Hematopoietic multipotent progenitor cell (in vitro differentiated cells): Measurements from ENCODE around the gene ABCC3. TPM values are rescaled to one million over a fixed set of nuclear protein-coding genes. Genes with fewer than 3 reads are reported as not detected.
A peak's percentile ranks its signal among the peaks of the same experiment; 100 is the strongest.
"Not testable (repeated sequence)": the region's sequence is repeated elsewhere in the genome, so short reads cannot be mapped to it uniquely, and the experiment has no call there.

Experiments used
- DNase-seq, 3 donors: peaks; one replicate each; pipeline ENCODE4 v3.0.0-alpha.2; 2011 to 2015; ENCODE audit warnings: low read depth in 2 of 3, low spot score in 2 of 3
- total RNA-seq: library from RNA; depleted of rRNA; stranded (reverse); fragments of >200 nt; gene quantifications from one replicate; pipeline ENCODE4 v1.2.3, GENCODE V29; 2012

ABCC3 gene
- total RNA-seq, 1 donor, result 1.6 TPM

- DNase-seq, result no peak
Observed at GRCh38 chr17:50693036-50693682, 58.5 kb downstream of the ABCC3 start.

DNA sequence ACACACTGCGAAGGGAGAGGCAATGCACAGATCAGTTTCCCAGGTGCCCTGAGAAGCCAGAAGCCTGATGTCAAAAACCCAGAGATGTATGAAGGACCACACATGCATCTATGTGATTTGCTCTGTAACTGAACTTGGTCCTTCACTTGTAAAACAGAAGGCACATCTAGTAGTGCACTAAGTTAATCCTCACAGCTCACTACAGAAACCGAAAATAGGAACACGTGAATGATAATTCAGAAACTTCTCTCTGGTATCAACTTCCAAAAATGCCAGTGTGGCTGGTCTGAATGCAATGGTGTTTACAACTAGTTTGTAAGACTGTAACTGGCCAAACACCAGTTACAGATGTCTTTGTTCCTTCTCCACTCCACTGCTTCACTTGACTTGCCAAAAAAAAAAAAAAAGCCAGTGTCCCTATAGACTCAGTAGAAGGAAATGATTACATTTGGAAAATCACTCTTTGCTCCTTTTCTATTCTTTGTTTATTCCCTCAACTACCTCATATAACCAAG lies 61.7 kb downstream of the ABCC3 start:
- no peak for DNase-seq

DNA sequence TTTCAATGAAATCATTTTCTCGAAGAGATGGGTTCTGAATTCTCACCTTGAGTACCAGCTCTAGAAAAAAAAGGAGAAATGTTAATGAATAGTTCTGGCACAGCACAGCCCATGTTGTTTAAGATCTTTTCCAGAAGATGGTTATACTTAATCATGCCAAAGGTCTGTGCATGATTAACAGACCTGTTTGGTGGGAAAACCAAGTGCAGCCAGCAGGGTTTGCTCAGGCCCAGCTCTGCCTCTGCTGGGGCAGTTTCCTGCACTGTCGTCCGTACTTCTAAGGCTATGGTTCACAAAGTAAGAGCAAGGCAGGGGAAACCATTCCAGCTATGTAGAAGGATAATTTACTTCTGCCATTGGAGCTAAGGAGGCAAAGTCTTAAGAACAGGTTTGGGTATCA lies 62.4 kb downstream of the ABCC3 start:
- no peak for DNase-seq

DNA sequence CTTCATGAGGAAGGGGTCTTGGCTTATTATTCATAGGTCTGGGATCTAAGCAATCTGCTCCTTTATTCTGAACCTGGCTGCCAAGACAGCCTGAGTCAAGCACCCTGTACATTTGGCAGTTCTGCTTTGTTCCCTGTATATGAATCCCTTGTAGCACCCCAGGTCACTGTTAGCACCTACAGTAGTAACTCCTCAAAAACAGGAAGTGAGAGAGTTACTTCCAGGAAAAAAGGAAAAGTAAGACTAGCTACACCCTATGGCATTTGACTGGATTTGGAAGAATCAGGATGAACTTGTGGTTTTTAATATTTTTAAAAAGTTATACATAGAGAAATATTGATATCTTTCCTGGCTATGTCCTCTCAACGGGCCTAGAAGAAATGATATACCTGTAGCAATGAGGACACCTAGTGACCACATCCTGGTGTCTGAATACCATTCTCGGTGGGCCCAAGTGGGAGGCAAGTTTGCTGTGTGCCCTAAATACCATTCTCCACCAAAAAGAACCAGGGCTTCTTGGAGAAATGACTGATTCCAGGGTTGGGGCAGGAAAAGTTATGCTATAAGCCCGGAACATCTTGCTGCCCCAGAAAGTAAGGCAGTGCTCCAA lies 63.1 kb downstream of the ABCC3 start:
- DNase-seq, result no peak

- no peak for DNase-seq
Observed at GRCh38 chr17:50699410-50699809, 64.7 kb downstream of the ABCC3 start.

- no peak for DNase-seq
Observed at GRCh38 chr17:50703162-50703561, 68.5 kb downstream of the ABCC3 start.

- DNase-seq, result peak; percentile 85 to 96 (median 93)
Observed at GRCh38 chr17:50707289-50708049, 72.8 kb downstream of the ABCC3 start, which contains the start of gene ANKRD40. ANKRD40 (minus strand) TSS chr17:50707914; CDS start chr17:50707654, 260 bp downstream.

GRCh38 chr17:50708050-50709000 lies 73.6 kb downstream of the ABCC3 start:
- no peak for DNase-seq

DNA sequence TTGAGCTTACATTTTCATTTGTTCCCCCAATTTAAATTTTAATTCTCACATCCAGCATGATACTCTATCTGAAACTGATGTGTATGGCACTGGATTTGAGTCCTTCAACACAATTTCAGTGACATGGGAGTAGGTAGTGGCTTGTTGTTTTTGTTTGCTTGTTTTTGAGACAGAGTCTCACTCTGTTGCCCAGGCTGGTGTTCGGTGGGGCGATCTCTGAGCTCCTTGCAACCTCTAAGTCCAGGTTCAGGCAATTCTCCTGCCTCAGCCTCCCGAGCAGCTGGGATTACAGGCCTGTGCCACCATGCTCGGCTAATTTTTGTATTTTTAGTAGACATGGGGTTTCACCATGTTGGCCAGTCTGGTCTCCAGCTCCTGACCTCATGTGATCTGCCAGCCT lies 74.4 kb downstream of the ABCC3 start:
- DNase-seq, result not testable (repeated sequence)

- DNase-seq, result no peak
Observed at GRCh38 chr17:50710025-50710424, 75.3 kb downstream of the ABCC3 start.

GRCh38 chr17:50710650-50711049 lies 76.0 kb downstream of the ABCC3 start:
- DNase-seq, result no peak

GRCh38 chr17:50712641-50713040 lies 78.0 kb downstream of the ABCC3 start:
- DNase-seq, result no peak

DNA sequence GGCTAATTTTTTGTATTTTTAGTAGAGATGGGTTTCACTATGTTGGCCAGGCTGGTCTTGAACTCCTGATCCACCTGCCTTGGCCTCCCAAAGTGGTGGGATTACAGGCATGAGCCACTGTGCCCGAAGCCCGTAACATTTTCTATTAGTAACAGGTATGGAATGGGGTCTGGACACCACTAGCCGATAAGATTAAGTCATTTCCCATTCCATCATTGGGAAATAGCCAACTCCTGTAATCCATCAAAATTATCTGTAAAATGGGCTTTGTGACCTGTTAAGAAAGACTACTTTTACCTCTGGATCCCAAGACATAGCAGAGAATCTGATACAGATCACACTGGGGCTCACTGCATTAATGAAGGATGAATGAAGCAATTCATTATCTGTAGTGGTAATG lies 80.8 kb downstream of the ABCC3 start:
- no peak for DNase-seq

DNA sequence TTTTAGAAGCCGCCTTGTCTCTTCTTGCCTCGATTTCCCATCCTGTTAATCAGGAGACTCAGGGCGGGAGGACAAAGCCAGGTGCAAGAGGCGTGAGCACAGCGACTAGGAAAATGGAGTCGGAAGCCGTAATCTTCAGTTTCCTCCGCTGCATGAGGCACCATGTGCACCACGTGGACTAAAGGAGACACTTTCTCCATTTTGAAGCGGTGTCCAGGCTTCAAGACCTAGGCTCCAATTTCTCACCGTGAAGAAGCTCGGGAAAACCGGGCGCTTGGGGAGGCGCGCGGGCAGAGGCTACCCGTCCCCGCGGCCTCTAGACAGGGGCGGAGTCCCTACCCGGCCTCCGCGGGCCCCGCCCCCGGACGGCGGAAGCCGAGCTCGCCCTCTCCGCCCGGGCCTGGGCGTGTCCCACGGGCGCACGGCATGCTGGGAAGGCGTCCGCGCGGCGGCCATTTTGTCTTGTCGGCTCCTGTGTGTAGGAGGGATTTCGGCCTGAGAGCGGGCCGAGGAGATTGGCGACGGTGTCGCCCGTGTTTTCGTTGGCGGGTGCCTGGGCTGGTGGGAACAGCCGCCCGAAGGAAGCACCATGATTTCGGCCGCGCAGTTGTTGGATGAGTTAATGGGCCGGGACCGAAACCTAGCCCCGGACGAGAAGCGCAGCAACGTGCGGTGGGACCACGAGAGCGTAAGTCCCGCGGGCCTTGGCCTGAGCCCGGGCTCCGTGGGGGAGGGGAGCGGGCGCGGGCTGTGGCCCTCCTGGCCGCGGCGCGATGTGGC lies 84.7 kb downstream of the ABCC3 start, which contains the start of gene LUC7L3:
LUC7L3 (plus strand) TSS at position 460 of the 780 bp plus-strand sequence; CDS start at position 590, 130 bp downstream.
- DNase-seq, result peak; percentile 79 to 95 (median 93)

- peak in 1 of 3 donors; percentile 21 for DNase-seq
Observed at GRCh38 chr17:50719924-50720794, 85.5 kb downstream of the ABCC3 start.

- peak in 1 of 3 donors; percentile 18 for DNase-seq
Observed at GRCh38 chr17:50721194-50722010, 86.7 kb downstream of the ABCC3 start.

DNA sequence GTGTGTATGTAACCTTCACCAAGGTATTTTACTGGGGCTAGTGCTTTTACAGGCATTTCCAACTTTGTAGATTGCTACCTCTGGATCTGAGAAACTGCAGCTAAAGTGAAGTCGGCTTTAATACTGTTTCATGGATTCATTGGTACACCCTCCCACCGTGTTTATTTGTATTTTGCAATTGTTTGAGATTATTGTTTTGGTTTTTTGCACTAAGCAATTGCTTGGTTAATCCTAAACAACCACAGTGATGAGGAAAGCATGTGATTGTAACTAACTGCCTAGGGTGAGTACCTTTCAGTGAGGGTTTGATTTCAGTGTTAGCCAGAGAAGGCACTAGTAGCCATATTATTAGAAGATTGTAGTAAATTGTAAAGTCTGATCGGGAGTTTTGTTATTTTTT lies 88.1 kb downstream of the ABCC3 start:
- DNase-seq, result no peak

GRCh38 chr17:50724622-50725021 lies 89.9 kb downstream of the ABCC3 start:
- not testable (repeated sequence) for DNase-seq
